H1 (cell line): ENCODE measurements around the gene NEUROG1.

Source experiments
- CBX5 ChIP-seq: fragments of 300-800, 300-1000 bp; sonication (generic); IDR thresholded peaks from 2 replicates; pipeline ENCODE4 v1.7.1; 2016; ENCODE audit warnings: antibody characterized with exemption, low read length, low read depth
- EP300 ChIP-seq, 2 experiments: IDR thresholded peaks; 1 replicate in 1 of 2; 2 replicates in 1 of 2; pipeline ENCODE4 v1.6.1; 2011 to 2012; ENCODE audit warnings: low read depth in 2 of 2, low read length in 2 of 2, mild to moderate bottlenecking in 2 of 2, borderline replicate concordance in 1 of 2, inconsistent platforms in 1 of 2, moderate library complexity in 1 of 2
- EZH2 ChIP-seq: fragments of 200-600 bp; sonication (generic); IDR thresholded peaks from 2 replicates; pipeline ENCODE4 v1.7.1; 2012; ENCODE audit warnings: low read depth, mild to moderate bottlenecking, moderate library complexity, low read length, inconsistent platforms; ENCODE audit not compliant: severe bottlenecking
- GABPA ChIP-seq: IDR thresholded peaks from 2 replicates; pipeline ENCODE4 v1.6.1; 2011; ENCODE audit warnings: mild to moderate bottlenecking, low read length, moderate library complexity, borderline replicate concordance; ENCODE audit not compliant: insufficient read depth
- JUND ChIP-seq: IDR thresholded peaks from 2 replicates; pipeline ENCODE4 v1.6.1; 2011; ENCODE audit warnings: mild to moderate bottlenecking, improper control_type of control experiment, low read length
- KDM1A ChIP-seq: fragments of 200-600, 300-600 bp; sonication (generic); IDR thresholded peaks from 2 replicates; pipeline ENCODE4 v1.7.1; 2016; ENCODE audit warnings: mild to moderate bottlenecking, low read length, borderline replicate concordance
- POLR2A ChIP-seq, 2 experiments: IDR thresholded peaks; 1 replicate in 1 of 2; 2 replicates in 1 of 2; pipeline ENCODE4 v1.6.1; 2011; ENCODE audit warnings: low read depth in 2 of 2, low read length in 2 of 2, mild to moderate bottlenecking in 2 of 2; ENCODE audit errors: control extremely low read depth in 1 of 2
- POLR2AphosphoS5 ChIP-seq: IDR thresholded peaks from 2 replicates; pipeline ENCODE4 v1.6.1; 2011; ENCODE audit warnings: low read depth, low read length
- RNF2 ChIP-seq: fragments of 200-900, 300-1000 bp; sonication (generic); IDR thresholded peaks from 2 replicates; pipeline ENCODE4 v1.7.1; 2016; ENCODE audit warnings: borderline replicate concordance, low read depth, mild to moderate bottlenecking, antibody characterized with exemption, low read length; ENCODE audit not compliant: poor library complexity, severe bottlenecking; ENCODE audit errors: missing control alignments
- SP1 ChIP-seq: IDR thresholded peaks from 2 replicates; pipeline ENCODE4 v1.6.1; 2011; ENCODE audit warnings: low read depth, low read length
- USF2 ChIP-seq: IDR thresholded peaks from 2 replicates; pipeline ENCODE4 v1.6.1; 2011; ENCODE audit warnings: low read length, improper control_type of control experiment
- TF ChIP-seq, protein P1 (sequence below), 3 experiments: IDR thresholded peaks; 1 replicate in 2 of 3; 2 replicates in 1 of 3; pipeline versions ENCODE4 v1.5.1 to v1.6.1; 2011; ENCODE audit warnings: low read length in 3 of 3, mild to moderate bottlenecking in 3 of 3, inconsistent platforms in 2 of 3, low read depth in 1 of 3, moderate library complexity in 1 of 3; ENCODE audit not compliant: insufficient read depth in 1 of 3; ENCODE audit errors: control extremely low read depth in 1 of 3

- no peak for TF ChIP-seq JUND
- TF ChIP-seq, protein P1, sequence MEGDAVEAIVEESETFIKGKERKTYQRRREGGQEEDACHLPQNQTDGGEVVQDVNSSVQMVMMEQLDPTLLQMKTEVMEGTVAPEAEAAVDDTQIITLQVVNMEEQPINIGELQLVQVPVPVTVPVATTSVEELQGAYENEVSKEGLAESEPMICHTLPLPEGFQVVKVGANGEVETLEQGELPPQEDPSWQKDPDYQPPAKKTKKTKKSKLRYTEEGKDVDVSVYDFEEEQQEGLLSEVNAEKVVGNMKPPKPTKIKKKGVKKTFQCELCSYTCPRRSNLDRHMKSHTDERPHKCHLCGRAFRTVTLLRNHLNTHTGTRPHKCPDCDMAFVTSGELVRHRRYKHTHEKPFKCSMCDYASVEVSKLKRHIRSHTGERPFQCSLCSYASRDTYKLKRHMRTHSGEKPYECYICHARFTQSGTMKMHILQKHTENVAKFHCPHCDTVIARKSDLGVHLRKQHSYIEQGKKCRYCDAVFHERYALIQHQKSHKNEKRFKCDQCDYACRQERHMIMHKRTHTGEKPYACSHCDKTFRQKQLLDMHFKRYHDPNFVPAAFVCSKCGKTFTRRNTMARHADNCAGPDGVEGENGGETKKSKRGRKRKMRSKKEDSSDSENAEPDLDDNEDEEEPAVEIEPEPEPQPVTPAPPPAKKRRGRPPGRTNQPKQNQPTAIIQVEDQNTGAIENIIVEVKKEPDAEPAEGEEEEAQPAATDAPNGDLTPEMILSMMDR (IDR thresholded peaks at IDR 0.05; ENCODE audit: control extremely low read depth in 1 of 3, insufficient read depth in 1 of 3, low read depth in 1 of 3, low read length in 3 of 3), result peak; percentile 91 to 92 (median 91)
- TF ChIP-seq CBX5, result no peak
- TF ChIP-seq EP300 (IDR thresholded peaks at IDR 0.05; ENCODE audit: borderline replicate concordance in 1 of 2, low read depth in 2 of 2, low read length in 2 of 2), result no peak
- no peak for TF ChIP-seq SP1
- TF ChIP-seq EZH2, result no peak
- TF ChIP-seq POLR2A (IDR thresholded peaks at IDR 0.05; ENCODE audit: control extremely low read depth in 1 of 2, low read depth in 2 of 2, low read length in 2 of 2), result no peak
- no peak for TF ChIP-seq POLR2AphosphoS5
- no peak for TF ChIP-seq KDM1A
- no peak for TF ChIP-seq GABPA
- TF ChIP-seq RNF2, result no peak
- TF ChIP-seq USF2, result no peak
Measured at GRCh38 chr5:135560858-135561257, 25.1 kb upstream of the NEUROG1 start.
